Activated T-helper 1 cell treated with anti-CD3 and anti-CD28 coated beads, Interleukin-12 subunit alpha, Interleukin-12 subunit beta, Interleukin-2, Interleukin-4 antibody, amounts not matched to agents 30 ng/mL and 10 ng/mL and 1 ng/mL, durations not matched to agents 14 hours and 24 hours and 36 hours (primary cell): ENCODE results near the gene CMTM4. TPM values are rescaled to one million over a fixed set of nuclear protein-coding genes. Genes with fewer than 3 reads are reported as not detected.

Experiments used
- DNase-seq: peaks from one replicate; pipeline ENCODE4 v3.0.0; 2021; ENCODE audit warnings: low spot score
- H3K27ac Mint-ChIP-seq: one replicate; pipeline ENCODE4 v1.8.0; 2021; ENCODE audit warnings: mild to moderate bottlenecking, mixed read lengths
- H3K27me3 Mint-ChIP-seq: one replicate; pipeline ENCODE4 v1.8.0; 2022; ENCODE audit warnings: mild to moderate bottlenecking, moderate library complexity, mixed read lengths; ENCODE audit not compliant: insufficient read depth
- H3K36me3 Mint-ChIP-seq: one replicate; pipeline ENCODE4 v1.8.0; 2021; ENCODE audit warnings: low read depth, mixed read lengths
- H3K4me1 Mint-ChIP-seq: one replicate; pipeline ENCODE4 v1.8.0; 2021; ENCODE audit warnings: low read depth, mixed read lengths
- H3K4me3 Mint-ChIP-seq: one replicate; pipeline ENCODE4 v1.8.0; 2021; ENCODE audit warnings: mild to moderate bottlenecking, moderate library complexity, mixed read lengths
- H3K9me3 Mint-ChIP-seq: one replicate; pipeline ENCODE4 v1.8.0; 2021; ENCODE audit warnings: mixed read lengths
- intact Hi-C: fragments of 100-400 bp; cut with micrococcal nuclease; formaldehyde crosslinking; loops from one replicate; pipeline ENCODE4 v1.15.1; 2024
- total RNA-seq: library from RNA; stranded (reverse); gene quantifications from 2 replicates; pipeline ENCODE4 v1.2.3, GENCODE V29; 2022

CMTM4 gene
- total RNA-seq, 1 donor from 2014 or later = 3.3 TPM

DNA sequence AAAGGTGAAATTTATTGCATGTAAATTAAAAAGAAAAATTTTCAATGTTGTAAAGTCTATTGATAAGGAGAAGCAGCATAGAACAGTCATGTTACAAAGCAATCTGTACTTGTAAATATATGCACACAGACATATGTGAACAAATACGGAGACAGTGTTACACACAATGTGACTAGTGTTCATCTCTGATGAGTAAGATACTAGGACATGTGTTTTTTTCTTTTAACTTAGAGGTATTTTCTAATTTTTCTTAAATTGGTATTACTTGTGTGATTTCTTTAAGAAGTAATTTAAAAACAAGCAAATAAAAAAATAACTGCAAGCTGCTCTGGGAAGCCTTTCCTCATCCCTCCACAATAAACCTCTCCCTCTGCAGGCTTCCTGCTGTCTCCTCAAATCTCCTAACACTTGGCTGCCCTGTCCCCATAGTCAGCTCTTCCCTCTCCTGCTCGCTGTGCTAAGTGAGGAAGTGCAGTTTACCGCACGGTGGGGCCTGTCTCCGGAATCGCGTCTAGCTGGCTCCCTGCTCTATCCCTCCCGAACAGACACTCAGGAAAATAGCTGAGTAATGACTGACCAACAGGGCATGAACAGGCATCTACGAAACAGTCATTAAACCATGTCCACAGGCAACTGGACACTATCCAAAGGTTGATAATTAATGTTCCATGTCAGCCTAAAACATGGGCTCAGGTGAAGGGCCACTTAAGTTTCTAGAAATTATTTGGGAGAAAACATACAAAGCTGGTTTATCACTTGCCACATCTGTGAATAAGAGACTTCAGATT, 35.9 kb downstream of the CMTM4 start:
- no peak for DNase-seq
- Mint-ChIP-seq H3K9me3 (no peaks in the 10 kb centered on the region), H3K4me3 (no peak overlapping the region), H3K4me1 (no peaks in the 10 kb centered on the region), H3K27ac (no peak overlapping the region), H3K27me3 (peaks cover 21% of the 10 kb centered on the region), H3K36me3 (no peaks in the 10 kb centered on the region)
- intact Hi-C loops = no loop called here

DNA sequence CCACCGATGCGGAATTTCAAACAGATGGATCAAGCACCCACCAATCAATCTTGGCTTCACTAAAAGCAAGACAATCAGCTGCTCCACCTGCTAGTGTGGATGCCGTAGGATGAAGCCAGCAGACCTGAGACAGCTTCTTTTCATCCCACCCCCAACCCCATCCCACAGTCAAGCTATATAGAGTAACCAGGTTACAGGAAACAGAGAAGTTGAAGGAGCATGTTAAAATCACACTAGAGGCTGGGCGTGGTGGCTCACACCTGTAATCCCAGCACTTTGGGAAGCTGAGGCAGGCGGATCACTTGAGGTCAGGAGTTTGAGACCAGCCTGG, 37.7 kb downstream of the CMTM4 start:
- no peak overlapping the region for H3K4me3 Mint-ChIP-seq
- peaks cover 21% of the 10 kb centered on the region for H3K27me3 Mint-ChIP-seq
- H3K9me3 Mint-ChIP-seq = no peaks in the 10 kb centered on the region
- DNase-seq = no peak
- H3K36me3 Mint-ChIP-seq = no peaks in the 10 kb centered on the region
- intact Hi-C loops = no loop called here
- H3K4me1 Mint-ChIP-seq = no peaks in the 10 kb centered on the region
- no peak overlapping the region for H3K27ac Mint-ChIP-seq

DNA sequence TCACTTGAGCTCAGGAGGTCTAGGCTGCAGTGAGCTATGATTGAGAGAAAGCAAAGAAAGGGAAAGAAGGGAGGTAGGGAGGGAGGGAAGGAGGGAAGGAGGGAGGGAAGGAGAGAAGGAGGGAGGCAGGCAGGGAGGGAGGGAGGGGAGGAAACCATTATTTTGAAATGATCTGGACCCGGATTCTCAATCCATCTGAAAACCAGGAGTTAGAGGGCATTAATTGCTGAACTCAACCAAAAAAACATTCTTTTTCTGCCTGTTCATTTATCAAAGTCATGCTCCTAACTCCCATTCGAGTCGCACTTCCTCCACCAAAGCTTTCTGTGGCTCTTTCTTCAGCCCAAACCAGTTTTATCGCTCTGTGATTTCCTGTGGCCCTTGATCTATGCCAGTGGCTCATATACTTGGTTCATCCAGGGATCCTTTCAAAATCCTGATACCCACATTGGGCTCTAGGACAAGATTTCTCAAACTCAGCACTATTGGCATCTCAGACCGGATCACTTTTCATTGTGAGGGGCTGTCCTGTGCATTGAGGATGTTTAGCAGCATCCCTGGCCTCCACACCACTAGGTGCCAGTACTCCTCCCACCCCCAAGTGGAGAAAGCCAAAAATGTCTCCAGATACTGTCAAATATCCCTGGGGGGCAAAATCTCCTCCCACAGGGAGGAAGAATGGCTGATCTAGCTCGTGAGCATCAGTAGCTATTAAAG, 38.2 kb downstream of the CMTM4 start:
- Mint-ChIP-seq H3K9me3 (no peaks in the 10 kb centered on the region), H3K4me3 (no peak overlapping the region), H3K27ac (no peak overlapping the region), H3K36me3 (no peaks in the 10 kb centered on the region), H3K4me1 (peaks cover under 1% of the 10 kb centered on the region), H3K27me3 (peaks cover 21% of the 10 kb centered on the region)
- no peak for DNase-seq
- intact Hi-C loops = no loop called here

DNA sequence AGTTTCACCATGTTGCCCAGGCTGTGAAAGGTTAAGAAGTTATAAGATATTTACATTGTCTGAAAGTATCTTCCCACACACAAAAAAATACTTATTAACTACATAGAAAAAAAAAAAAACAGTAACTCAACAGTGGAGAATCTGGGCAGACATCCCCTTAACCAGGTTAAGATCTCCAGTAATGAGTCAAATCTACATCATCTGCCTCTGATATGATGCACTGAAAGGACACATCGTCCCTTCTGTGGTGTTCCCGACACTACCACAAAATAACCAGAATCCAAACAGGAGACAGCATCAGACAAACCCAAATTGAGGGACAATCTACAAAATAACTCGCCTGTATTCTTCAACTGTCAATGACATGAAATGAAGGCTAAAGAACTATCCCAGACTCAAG, 40.0 kb downstream of the CMTM4 start:
- Mint-ChIP-seq H3K9me3 (no peaks in the 10 kb centered on the region), H3K4me3 (no peak overlapping the region), H3K4me1 (peaks cover 9% of the 10 kb centered on the region), H3K27me3 (peaks cover 16% of the 10 kb centered on the region), H3K36me3 (no peaks in the 10 kb centered on the region), H3K27ac (no peak overlapping the region)
- DNase-seq = no peak
- intact Hi-C loops = no loop called here

DNA sequence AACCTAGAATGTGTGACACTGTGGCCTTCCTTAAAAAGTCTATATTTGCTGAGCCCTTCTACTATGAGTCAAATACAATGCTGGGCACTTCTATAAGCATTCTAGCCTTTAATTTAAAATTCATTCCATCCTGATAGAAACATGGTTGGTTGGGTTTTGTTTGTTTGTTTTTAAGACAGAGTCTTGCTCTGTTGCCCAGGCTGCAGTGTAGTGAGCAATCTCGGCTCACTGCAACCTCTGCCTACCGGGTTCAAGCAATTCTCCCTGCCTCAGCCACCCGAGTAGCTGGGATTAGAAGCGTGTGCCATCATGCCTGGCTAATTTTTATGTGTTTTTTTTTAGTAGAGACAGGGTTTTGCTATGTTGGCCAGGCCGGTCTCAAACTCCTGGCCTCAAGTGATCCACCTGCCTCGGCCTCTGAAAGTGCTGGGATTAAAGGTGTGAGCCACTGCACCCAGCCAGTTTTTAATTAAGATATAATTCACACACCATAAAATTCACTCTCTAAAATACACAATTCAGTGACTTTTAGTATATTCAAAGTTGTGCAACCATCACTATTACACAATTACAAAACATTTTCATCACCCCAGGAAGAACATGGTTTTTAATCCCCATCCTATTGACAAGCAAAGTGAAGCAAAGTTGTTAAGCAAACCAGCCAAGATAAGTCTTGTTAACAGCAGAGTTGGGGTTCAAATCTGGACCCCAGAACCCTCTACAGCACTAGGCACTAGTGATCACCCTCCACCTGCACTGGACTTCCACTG, 42.8 kb downstream of the CMTM4 start:
- Mint-ChIP-seq H3K4me1 (peaks cover 21% of the 10 kb centered on the region), H3K27me3 (peaks cover 10% of the 10 kb centered on the region), H3K27ac (no peak overlapping the region), H3K9me3 (no peaks in the 10 kb centered on the region), H3K4me3 (no peak overlapping the region), H3K36me3 (no peaks in the 10 kb centered on the region)
- DNase-seq = no peak
- intact Hi-C loops = no loop called here

DNA sequence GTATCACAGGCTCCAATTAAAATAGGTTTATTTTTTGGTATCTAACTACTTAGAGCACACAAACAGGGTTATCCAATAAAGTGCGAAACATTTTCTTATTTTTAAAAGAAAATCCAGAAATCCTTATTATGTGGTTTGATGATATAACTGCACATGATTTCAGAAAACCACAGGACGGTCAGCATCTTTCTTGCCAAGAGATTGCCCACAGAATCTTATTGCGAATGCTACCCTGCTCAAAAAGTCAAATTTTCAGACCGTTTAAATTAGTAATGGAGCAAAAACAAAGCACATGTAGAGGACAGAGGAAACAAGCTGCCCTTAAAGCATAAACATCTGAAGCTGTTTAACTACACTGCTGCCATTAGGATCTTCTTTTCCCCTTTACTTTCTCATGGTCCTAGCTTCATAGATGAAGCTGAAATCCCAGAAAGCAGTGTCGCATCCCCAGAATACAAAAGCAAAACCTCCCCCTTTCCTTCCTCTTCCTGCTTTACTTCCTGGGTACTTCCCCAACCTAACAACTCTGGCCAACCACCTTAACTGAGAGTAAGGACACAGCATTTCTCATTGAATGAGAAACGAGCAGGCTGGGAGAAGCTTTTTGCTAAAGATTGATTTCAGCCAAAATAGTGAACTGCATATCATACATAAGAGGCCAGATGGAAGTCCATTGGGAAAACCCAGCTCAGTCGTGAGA, 43.7 kb downstream of the CMTM4 start:
- H3K4me1 Mint-ChIP-seq = peaks cover 21% of the 10 kb centered on the region
- no peaks in the 10 kb centered on the region for H3K36me3 Mint-ChIP-seq
- H3K27ac Mint-ChIP-seq = no peak overlapping the region
- intact Hi-C loops = no loop called here
- peaks cover 9% of the 10 kb centered on the region for H3K27me3 Mint-ChIP-seq
- no peaks in the 10 kb centered on the region for H3K9me3 Mint-ChIP-seq
- DNase-seq = no peak
- H3K4me3 Mint-ChIP-seq = no peak overlapping the region

DNA sequence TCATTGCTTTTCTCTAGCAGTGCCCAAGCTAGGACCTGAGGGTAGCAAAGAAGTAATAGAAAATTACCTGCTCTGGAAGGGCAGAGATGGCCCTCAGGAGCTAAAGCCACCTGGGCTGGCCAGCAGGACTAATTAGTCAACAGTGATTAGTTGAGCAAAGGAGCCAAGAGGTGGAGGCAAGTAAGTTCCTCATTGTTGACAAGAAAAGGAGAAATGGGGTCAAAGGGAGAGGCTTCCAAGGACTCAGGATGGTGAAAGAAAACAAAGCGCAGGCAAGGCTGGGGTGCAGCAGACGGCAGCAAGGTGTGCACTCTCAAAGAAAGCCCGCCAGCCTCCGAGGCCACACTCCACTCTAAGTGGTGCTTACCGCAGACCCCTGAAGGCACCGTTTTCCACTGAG, 44.6 kb downstream of the CMTM4 start:
- H3K27ac Mint-ChIP-seq = no peak overlapping the region
- intact Hi-C loops = loop anchor here (1.0 to 2.0 kb wide), 2 partner anchors 44 to 77 kb away; no protein-coding TSS in a partner anchor
- H3K4me1 Mint-ChIP-seq = peaks cover 21% of the 10 kb centered on the region
- no peaks in the 10 kb centered on the region for H3K36me3 Mint-ChIP-seq
- DNase-seq = no peak
- H3K4me3 Mint-ChIP-seq = no peak overlapping the region
- H3K27me3 Mint-ChIP-seq = peaks cover 10% of the 10 kb centered on the region
- H3K9me3 Mint-ChIP-seq = no peaks in the 10 kb centered on the region

DNA sequence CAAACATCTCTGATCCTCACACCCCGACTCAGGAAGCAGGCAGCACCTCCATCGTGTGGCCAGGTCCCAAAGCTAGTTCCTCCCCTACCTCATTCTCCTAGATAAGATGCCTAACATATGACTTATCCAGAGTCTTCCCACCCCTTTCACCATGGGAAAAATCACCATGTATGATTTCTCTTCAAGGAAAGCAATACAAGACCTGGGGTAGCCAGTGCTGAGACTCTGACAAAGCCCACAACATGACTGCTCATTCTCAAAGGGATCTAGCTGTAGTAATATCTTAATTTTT, 45.1 kb downstream of the CMTM4 start:
- Mint-ChIP-seq H3K4me1 (peaks cover 21% of the 10 kb centered on the region), H3K4me3 (no peak overlapping the region), H3K27me3 (peaks cover 6% of the 10 kb centered on the region), H3K9me3 (no peaks in the 10 kb centered on the region), H3K27ac (no peak overlapping the region), H3K36me3 (no peaks in the 10 kb centered on the region)
- no peak for DNase-seq
- intact Hi-C loops = loop anchor here (1.0 to 2.0 kb wide), 2 partner anchors 43 to 77 kb away; no protein-coding TSS in a partner anchor

DNA sequence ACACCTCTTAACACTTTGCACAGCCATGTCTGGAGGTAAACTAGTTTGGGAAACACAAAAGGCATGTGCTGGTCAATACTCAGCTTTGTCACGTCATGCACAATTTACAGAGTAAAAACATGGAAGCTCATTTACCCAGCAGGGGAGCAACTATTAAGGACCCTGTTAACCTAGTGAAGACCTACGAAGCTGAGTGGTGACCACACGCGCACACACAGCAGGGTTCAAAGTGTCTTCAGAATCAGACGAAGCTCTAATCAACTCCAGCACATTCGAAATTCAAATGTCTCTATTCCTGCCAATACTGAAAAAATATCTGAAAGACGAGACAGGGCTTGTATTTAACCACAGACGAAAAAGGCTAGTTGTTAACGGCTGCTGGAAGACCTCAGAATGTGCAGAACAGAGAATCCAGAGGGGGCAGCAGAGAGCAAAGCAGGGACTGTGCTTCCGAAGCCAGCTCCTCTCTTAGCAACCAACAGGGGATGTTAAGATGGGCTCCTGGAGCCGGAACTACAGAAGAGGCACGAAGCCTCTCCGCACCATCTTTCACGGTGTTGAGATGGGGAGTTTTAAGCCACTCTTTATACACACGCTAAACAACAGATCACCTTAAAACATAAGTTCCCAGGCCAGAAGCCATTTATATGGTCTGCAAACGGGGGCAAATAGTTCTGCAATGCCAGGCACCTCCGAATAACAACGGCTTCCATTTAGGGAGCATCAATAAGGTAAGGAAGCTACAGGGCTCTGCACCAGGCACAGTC, 45.7 kb downstream of the CMTM4 start:
- DNase-seq = peak; percentile 68
- no peaks in the 10 kb centered on the region for H3K36me3 Mint-ChIP-seq

DNA sequence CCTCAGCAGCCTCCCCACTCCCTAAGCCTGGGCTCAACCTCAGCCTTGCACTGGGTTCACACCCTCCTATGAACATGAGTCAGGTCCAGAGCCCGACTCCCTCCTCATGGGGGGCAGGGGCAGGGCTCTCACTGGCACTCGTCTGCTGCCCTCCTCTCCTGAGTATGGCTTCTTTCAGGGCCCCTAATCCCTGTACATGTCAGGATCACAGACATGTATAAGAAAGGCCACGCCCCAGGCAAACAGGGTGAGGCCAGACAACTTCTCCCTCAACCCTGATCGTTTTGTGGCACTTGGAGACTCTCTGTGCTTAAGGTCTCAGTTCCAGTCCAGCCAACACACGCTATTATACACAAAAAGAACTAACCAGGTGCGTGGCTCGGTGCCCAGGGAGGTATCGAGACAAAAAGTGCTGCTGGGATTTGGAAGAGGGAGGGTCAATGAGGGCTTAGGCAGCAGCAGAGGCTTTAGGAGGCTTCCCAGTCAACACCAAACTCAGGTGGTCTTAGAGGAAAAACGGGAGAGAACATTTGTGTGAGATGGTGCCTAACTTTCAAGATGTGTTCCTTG, 46.8 kb downstream of the CMTM4 start:
- Mint-ChIP-seq H3K27me3 (peaks cover 2% of the 10 kb centered on the region), H3K27ac (no peak overlapping the region), H3K9me3 (no peaks in the 10 kb centered on the region), H3K4me1 (peaks cover 21% of the 10 kb centered on the region), H3K4me3 (no peak overlapping the region), H3K36me3 (no peaks in the 10 kb centered on the region)
- DNase-seq = no peak
- intact Hi-C loops = loop anchor here (2.0 kb wide), 1 partner anchor 79 kb away; no protein-coding TSS in a partner anchor

More for the DNA sequence above, 45.7 kb downstream of the CMTM4 start:
- Mint-ChIP-seq H3K27ac (no peak overlapping the region), H3K4me3 (no peak overlapping the region), H3K9me3 (no peaks in the 10 kb centered on the region), H3K27me3 (peaks cover 2% of the 10 kb centered on the region), H3K4me1 (peaks cover 21% of the 10 kb centered on the region)
- intact Hi-C loops = loop anchor here (1.0 to 2.0 kb wide), 2 partner anchors 43 to 78 kb away; no protein-coding TSS in a partner anchor

DNA sequence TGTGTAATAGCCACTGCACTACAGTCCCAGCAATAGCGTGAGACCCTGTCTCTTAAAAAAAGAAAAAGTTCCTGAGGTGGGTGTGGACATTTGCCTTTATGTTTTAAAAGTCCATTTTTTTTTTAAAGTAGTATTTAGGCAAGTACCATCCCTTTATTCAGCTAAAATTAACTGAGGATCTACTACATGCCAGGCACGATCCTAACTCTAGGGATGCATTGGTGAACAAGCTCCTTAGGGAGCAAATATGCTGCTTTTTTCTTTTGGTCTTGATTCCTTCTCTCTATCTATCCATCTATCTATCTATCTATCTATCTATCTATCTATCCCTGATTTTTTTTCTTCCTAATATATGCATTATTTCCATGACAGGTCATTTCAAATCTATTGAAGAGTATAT, 47.4 kb downstream of the CMTM4 start:
- intact Hi-C loops = no loop called here
- H3K4me3 Mint-ChIP-seq = no peak overlapping the region
- H3K27ac Mint-ChIP-seq = no peak overlapping the region
- H3K4me1 Mint-ChIP-seq = peaks cover 21% of the 10 kb centered on the region
- H3K9me3 Mint-ChIP-seq = no peaks in the 10 kb centered on the region
- no peak for DNase-seq
- H3K27me3 Mint-ChIP-seq = peaks cover 2% of the 10 kb centered on the region
- no peaks in the 10 kb centered on the region for H3K36me3 Mint-ChIP-seq

DNA sequence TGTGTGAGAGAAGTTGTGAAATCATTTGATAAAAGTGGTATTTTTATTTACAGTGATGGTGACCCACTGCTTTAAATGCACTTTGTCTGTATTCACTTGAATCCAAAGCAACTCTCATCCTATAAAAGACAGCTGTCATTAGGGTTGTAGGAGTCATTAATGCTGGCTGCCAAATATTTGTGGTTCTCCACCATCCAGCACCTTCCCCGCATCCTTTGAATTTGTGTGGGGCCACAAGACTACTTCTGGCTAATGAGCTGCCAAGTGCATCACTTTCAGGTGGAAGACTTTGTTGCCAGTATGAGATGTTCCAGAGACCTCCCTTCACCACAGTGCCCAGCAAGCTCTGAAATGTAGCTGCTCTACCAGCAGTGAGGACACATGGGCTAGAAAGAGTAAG, 48.7 kb downstream of the CMTM4 start:
- H3K27me3 Mint-ChIP-seq = peaks cover 2% of the 10 kb centered on the region
- H3K36me3 Mint-ChIP-seq = no peaks in the 10 kb centered on the region
- intact Hi-C loops = no loop called here
- H3K4me1 Mint-ChIP-seq = peaks cover 16% of the 10 kb centered on the region
- no peak overlapping the region for H3K27ac Mint-ChIP-seq
- no peak for DNase-seq
- H3K9me3 Mint-ChIP-seq = no peaks in the 10 kb centered on the region
- H3K4me3 Mint-ChIP-seq = no peak overlapping the region
